Measurements from ENCODE around the gene EPN2. TPM values are rescaled to one million over a fixed set of nuclear protein-coding genes. Genes with fewer than 3 reads are reported as not detected.

The EPN2 gene
- total RNA-seq, 1 donor from 2014 or later: 63.9 TPM

- no peak for DNase-seq (ENCODE audit: low spot score)
Observed at GRCh38 chr17:19331134-19331533, 94.0 kb downstream of the EPN2 start.

GRCh38 chr17:19331543-19332245, 94.5 kb downstream of the EPN2 start:
- DNase-seq (ENCODE audit: low spot score): no peak

GRCh38 chr17:19332371-19333131, 95.4 kb downstream of the EPN2 start:
- no peak for DNase-seq (ENCODE audit: low spot score)

GRCh38 chr17:19333132-19333440, 95.9 kb downstream of the EPN2 start:
- no peak for DNase-seq (ENCODE audit: low spot score)

GRCh38 chr17:19333736-19334290, 96.6 kb downstream of the EPN2 start:
- DNase-seq (ENCODE audit: low spot score): no peak

- DNase-seq (ENCODE audit: low spot score): no peak
Observed at GRCh38 chr17:19334331-19334730, 97.2 kb downstream of the EPN2 start.

GRCh38 chr17:19335951-19336631, 98.9 kb downstream of the EPN2 start:
- no peak for DNase-seq (ENCODE audit: low spot score)

- DNase-seq (ENCODE audit: low spot score): no peak
Observed at GRCh38 chr17:19336938-19337711, 100.0 kb downstream of the EPN2 start.

- DNase-seq (ENCODE audit: low spot score): no peak
Observed at GRCh38 chr17:19337712-19338023, 100.5 kb downstream of the EPN2 start.

- no peak for DNase-seq (ENCODE audit: low spot score)
Observed at GRCh38 chr17:19338031-19338990, 101.1 kb downstream of the EPN2 start.

- DNase-seq (ENCODE audit: low spot score): no peak
Observed at GRCh38 chr17:19339341-19339815, 102.2 kb downstream of the EPN2 start.

- no peak for DNase-seq (ENCODE audit: low spot score)
Observed at GRCh38 chr17:19341211-19341631, 104.1 kb downstream of the EPN2 start.

GRCh38 chr17:19341641-19342610, 104.8 kb downstream of the EPN2 start:
- DNase-seq (ENCODE audit: low spot score): no peak

- no peak for DNase-seq (ENCODE audit: low spot score)
Observed at GRCh38 chr17:19342611-19343255, 105.6 kb downstream of the EPN2 start.

GRCh38 chr17:19343256-19343630, 106.1 kb downstream of the EPN2 start:
- DNase-seq (ENCODE audit: low spot score): no peak

- no peak for DNase-seq (ENCODE audit: low spot score)
Observed at GRCh38 chr17:19343671-19344151, 106.5 kb downstream of the EPN2 start.

GRCh38 chr17:19344311-19345066, 107.3 kb downstream of the EPN2 start:
- DNase-seq (ENCODE audit: low spot score): no peak

- no peak for DNase-seq (ENCODE audit: low spot score)
Observed at GRCh38 chr17:19345067-19345460, 107.9 kb downstream of the EPN2 start.

All from ureter (tissue), 1 donor.